IMR-90 (cell line): ENCODE data around the gene TOM1L1. TPM values are rescaled to one million over a fixed set of nuclear protein-coding genes. Genes with fewer than 3 reads are reported as not detected.

Source experiments
- ATAC-seq: fragments of 200-7000 bp; cut with Tn5 transposase; 2 replicates; pipeline ENCODE4 v1.9.1; 2020; ENCODE audit warnings: low read depth, mild to moderate bottlenecking, moderate library complexity
- BruUV-seq: library from RNA; stranded (reverse); fragments of 400-500 nt; replicated peaks from 2 replicates; lab custom pipeline; 2021; lab: Mats Ljungman, UMichigan
- CTCF ChIA-PET: fragments of 300-600 bp; formaldehyde crosslinking; extraction: SDS; loops from one replicate; lab custom pipeline; 2021; ENCODE audit warnings: antibody characterized with exemption; lab: Yijun Ruan, JAX
- POLR2A ChIA-PET: fragments of 300-600 bp; sonication (Branson Sonifier 250); formaldehyde crosslinking; loops from one replicate; lab custom pipeline; 2022; ENCODE audit warnings: antibody characterized with exemption; ENCODE audit not compliant: unreplicated experiment; lab: Charles Lee
- DNase-seq: peaks from one replicate; pipeline ENCODE4 v3.0.0; 2013
- H2AFZ ChIP-seq: replicated peaks from 2 replicates; pipeline ENCODE3; 2013; ENCODE audit warnings: low read length, mild to moderate bottlenecking; ENCODE audit not compliant: poor library complexity
- H2AK5ac ChIP-seq: 2 replicates; pipeline ENCODE4 v1.6.1; 2013; ENCODE audit warnings: low read depth, low read length, inconsistent platforms
- H2AK9ac ChIP-seq: replicated peaks from 2 replicates; pipeline ENCODE3; 2013; ENCODE audit warnings: mild to moderate bottlenecking, low read depth, low read length, moderate library complexity; ENCODE audit not compliant: poor library complexity
- H2BK120ac ChIP-seq: 2 replicates; pipeline ENCODE4 v1.6.1; 2013; ENCODE audit warnings: low read depth, low read length, inconsistent platforms
- H2BK15ac ChIP-seq: 3 replicates; pipeline ENCODE4 v1.6.1; 2013; ENCODE audit warnings: low read depth, low read length, inconsistent platforms
- H2BK20ac ChIP-seq: 2 replicates; pipeline ENCODE4 v1.6.1; 2013; ENCODE audit warnings: low read depth, mild to moderate bottlenecking, inconsistent platforms, low read length, moderate library complexity
- H2BK5ac ChIP-seq: 2 replicates; pipeline ENCODE4 v1.6.1; 2013; ENCODE audit warnings: mild to moderate bottlenecking, low read depth, low read length, inconsistent platforms; ENCODE audit not compliant: poor library complexity, severe bottlenecking
- H3K14ac ChIP-seq: replicated peaks from 2 replicates; pipeline ENCODE4 v1.6.1; 2013; ENCODE audit warnings: low read depth, low read length, inconsistent platforms
- H3K18ac ChIP-seq: 2 replicates; pipeline ENCODE4 v1.6.1; 2013; ENCODE audit warnings: low read depth, low read length, control low read depth
- H3K23ac ChIP-seq: 2 replicates; pipeline ENCODE4 v1.6.1; 2013; ENCODE audit warnings: low read depth, low read length, inconsistent platforms
- H3K27ac ChIP-seq: 2 replicates; pipeline ENCODE4 v1.5.1; 2013; ENCODE audit warnings: mild to moderate bottlenecking, control low read depth, low read length; ENCODE audit not compliant: insufficient read depth
- H3K27me3 ChIP-seq: 2 replicates; pipeline ENCODE4 v1.6.1; 2013; ENCODE audit warnings: low read length; ENCODE audit not compliant: control insufficient read depth, insufficient read depth
- H3K36me3 ChIP-seq: 2 replicates; pipeline ENCODE4 v1.6.1; 2013; ENCODE audit warnings: low read length, mixed read lengths; ENCODE audit not compliant: control insufficient read depth, insufficient read depth
- H3K4ac ChIP-seq: 2 replicates; pipeline ENCODE4 v1.6.1; 2013; ENCODE audit warnings: low read depth, low read length, inconsistent platforms
- H3K4me1 ChIP-seq: 2 replicates; pipeline ENCODE4 v1.6.1; 2013; ENCODE audit warnings: low read length, mixed read lengths; ENCODE audit not compliant: control insufficient read depth, insufficient read depth
- H3K4me2 ChIP-seq: 2 replicates; pipeline ENCODE4 v1.6.1; 2013; ENCODE audit warnings: low read depth, mild to moderate bottlenecking, control low read depth, low read length, moderate library complexity
- H3K4me3 ChIP-seq: 2 replicates; pipeline ENCODE4 v1.5.1; 2013; ENCODE audit warnings: low read depth, mild to moderate bottlenecking, control low read depth, low read length, moderate library complexity; ENCODE audit not compliant: insufficient read depth
- H3K56ac ChIP-seq: 2 replicates; pipeline ENCODE4 v1.6.1; 2013; ENCODE audit warnings: low read length, inconsistent platforms; ENCODE audit not compliant: insufficient read depth; ENCODE audit errors: extremely low read depth
- H3K79me1 ChIP-seq, 2 experiments: 2 replicates each; pipeline ENCODE4 v1.6.1; 2013; ENCODE audit warnings: low read length in 2 of 2, inconsistent platforms in 1 of 2, low read depth in 1 of 2
- H3K9ac ChIP-seq: 2 replicates; pipeline ENCODE4 v1.6.1; 2013; ENCODE audit warnings: low read depth, low read length, control low read depth
- H3K9me1 ChIP-seq: 2 replicates; pipeline ENCODE4 v1.6.1; 2013; ENCODE audit warnings: low read length, inconsistent platforms; ENCODE audit not compliant: insufficient read depth
- H3K9me3 ChIP-seq: 2 replicates; pipeline ENCODE4 v1.6.1; 2013; ENCODE audit warnings: low read length; ENCODE audit not compliant: control insufficient read depth, insufficient read depth
- H4K20me1 ChIP-seq: 2 replicates; pipeline ENCODE4 v1.6.1; 2013; ENCODE audit warnings: low read length, inconsistent platforms; ENCODE audit not compliant: insufficient read depth
- H4K5ac ChIP-seq: 2 replicates; pipeline ENCODE4 v1.6.1; 2013; ENCODE audit warnings: mild to moderate bottlenecking, low read depth, low read length, control low read depth
- H4K8ac ChIP-seq, 2 experiments: 2 replicates each; pipeline ENCODE4 v1.6.1; 2013; ENCODE audit warnings: low read depth in 2 of 2, low read length in 2 of 2, control low read depth in 1 of 2, inconsistent platforms in 1 of 2
- H4K91ac ChIP-seq: 2 replicates; pipeline ENCODE4 v1.6.1; 2013; ENCODE audit warnings: low read depth, low read length, inconsistent platforms; ENCODE audit not compliant: insufficient read depth
- BHLHE40 ChIP-seq: fragments of 150-350 bp; IDR thresholded peaks from 2 replicates; pipeline ENCODE4 v1.6.1; 2016; ENCODE audit warnings: mild to moderate bottlenecking, low read depth, low read length
- CEBPB ChIP-seq: IDR thresholded peaks from 2 replicates; pipeline ENCODE4 v1.6.1; 2012; ENCODE audit warnings: low read depth, low read length, improper control_type of control experiment
- CHD1 ChIP-seq: IDR thresholded peaks from 2 replicates; pipeline ENCODE4 v1.6.1; 2012; ENCODE audit warnings: low read depth, low read length, improper control_type of control experiment
- CTCF ChIP-seq: conservative IDR thresholded peaks from 2 replicates; pipeline ENCODE4 v1.5.1; 2012; ENCODE audit warnings: mild to moderate bottlenecking, low read depth, low read length, improper control_type of control experiment
- FOS ChIP-seq: fragments of 150-350 bp; IDR thresholded peaks from 2 replicates; pipeline ENCODE4 v1.6.1; 2016; ENCODE audit warnings: low read depth, low read length
- MAFK ChIP-seq: IDR thresholded peaks from 2 replicates; pipeline ENCODE4 v1.6.1; 2012; ENCODE audit warnings: low read depth, low read length, improper control_type of control experiment
- MAZ ChIP-seq: IDR thresholded peaks from 2 replicates; pipeline ENCODE4 v1.6.1; 2012; ENCODE audit warnings: low read depth, mild to moderate bottlenecking, low read length, improper control_type of control experiment, moderate library complexity, borderline replicate concordance
- NFE2L2 ChIP-seq: fragments of 150-350 bp; IDR thresholded peaks from 2 replicates; pipeline ENCODE4 v1.6.1; 2016; ENCODE audit warnings: low read depth, mild to moderate bottlenecking, low read length
- POLR2A ChIP-seq: IDR thresholded peaks from 2 replicates; pipeline ENCODE4 v1.6.1; 2012; ENCODE audit warnings: mild to moderate bottlenecking, low read depth, low read length
- RAD21 ChIP-seq: IDR thresholded peaks from 2 replicates; pipeline ENCODE4 v1.6.1; 2012; ENCODE audit warnings: low read length, improper control_type of control experiment
- RCOR1 ChIP-seq: IDR thresholded peaks from 2 replicates; pipeline ENCODE4 v1.6.1; 2012; ENCODE audit warnings: mild to moderate bottlenecking, low read length, improper control_type of control experiment; ENCODE audit not compliant: insufficient replicate concordance
- RFX5 ChIP-seq: IDR thresholded peaks from 2 replicates; pipeline ENCODE4 v1.8.0; 2012; ENCODE audit warnings: low read depth, mild to moderate bottlenecking, low read length, moderate library complexity
- SMC3 ChIP-seq: fragments of 150-350 bp; IDR thresholded peaks from 2 replicates; pipeline ENCODE4 v1.6.1; 2016; ENCODE audit warnings: low read depth, mild to moderate bottlenecking, antibody characterized with exemption, low read length, moderate library complexity
- WGBS, 2 experiments: methylation state at CpG; one replicate each; pipeline versions ENCODE4 v1.1.5 to v1.1.7; 2013; ENCODE audit warnings: missing lambda C conversion rate in 2 of 2; ENCODE audit not compliant: insufficient read length in 1 of 2; ENCODE audit errors: extremely low coverage in 2 of 2; 5-methylcytosine and 5-hydroxymethylcytosine counted together
- dilution Hi-C: fragments of 300-500 bp; cut with HindIII; formaldehyde crosslinking; loops from one replicate; pipeline ENCODE4 v1.14.3; 2018; ENCODE audit warnings: low sequenced_read_pairs; ENCODE audit not compliant: unreplicated experiment
- in situ Hi-C: fragments of 300-500 bp; cut with MboI; formaldehyde crosslinking; loops from 3 replicates; pipeline ENCODE4 v1.14.3; 2019; ENCODE audit warnings: low sequenced_read_pairs, inconsistent platforms, mixed read lengths
- intact Hi-C: fragments of 100-400 bp; cut with micrococcal nuclease; formaldehyde crosslinking; loops from 2 replicates; pipeline ENCODE4 v1.10.0; 2022
- polyA plus RNA-seq, 3 experiments: library from polyadenylated mRNA; depleted of rRNA; stranded (reverse); fragments of >200 nt; gene quantifications; 2 replicates each; pipeline ENCODE4 v1.2.3, GENCODE V29; 2012; ENCODE audit warnings: low replicate concordance in 1 of 3
- total RNA-seq: library from RNA; depleted of rRNA; stranded (reverse); fragments of >200 nt; gene quantifications from 2 replicates; pipeline ENCODE4 v1.2.3, GENCODE V29; 2012
- TF ChIP-seq, protein P1 (sequence below): fragments of 150-350 bp; IDR thresholded peaks from 2 replicates; pipeline ENCODE4 v1.6.1; 2016; ENCODE audit warnings: low read depth, mild to moderate bottlenecking, low read length, moderate library complexity, borderline replicate concordance
- TF ChIP-seq, protein P2 (sequence below): fragments of 150-350 bp; IDR thresholded peaks from 2 replicates; pipeline ENCODE4 v1.6.1; 2017; ENCODE audit warnings: mild to moderate bottlenecking, antibody characterized with exemption, low read length, low read depth

TOM1L1 gene
- total and polyA plus RNA-seq, 2 of the 4 experiments (the other 2 are of a cell fraction), result 13.0 to 20.1 TPM

GRCh38 chr17:54903375-54903774, 2.7 kb downstream of the TOM1L1 start:
- no peak overlapping the region for H2BK120ac ChIP-seq
- H3K27ac ChIP-seq, result no peak overlapping the region
- intact Hi-C loops (no loop called here), dilution Hi-C loops (no loop called here), in situ Hi-C loops (no loop called here)
- ChIA-PET POLR2A (no interaction called here), CTCF (no interaction called here)
- H3K4me3 ChIP-seq, result no peak overlapping the region
- no peak overlapping the region for H3K18ac ChIP-seq
- H2AK9ac ChIP-seq, result no peak overlapping the region
- no peak overlapping the region for H4K5ac ChIP-seq
- no peak overlapping the region for H4K91ac ChIP-seq
- no peak overlapping the region for H4K8ac ChIP-seq
- peaks cover 10 to 11% of the 10 kb centered on the region in 2 experiments for H3K79me1 ChIP-seq
- H3K9me1 ChIP-seq, result peaks cover 4% of the 10 kb centered on the region; the same call in 1 of the 2 replicates
- BruUV-seq, result no TSS peak
- no peak overlapping the region for H3K14ac ChIP-seq
- no peak overlapping the region for H3K56ac ChIP-seq
- H2AFZ ChIP-seq, result no peak overlapping the region
- peaks cover 5% of the 10 kb centered on the region; the same call in 1 of the 2 replicates for H3K36me3 ChIP-seq
- TF ChIP-seq RFX5 (no peak), SMC3 (no peak), CEBPB (no peak), RAD21 (no peak), POLR2A (no peak), BHLHE40 (no peak), FOS (no peak), CHD1 (no peak), CTCF (no peak), MAFK (no peak), MAZ (no peak), NFE2L2 (no peak), RCOR1 (no peak)
- TF ChIP-seq, protein P1, sequence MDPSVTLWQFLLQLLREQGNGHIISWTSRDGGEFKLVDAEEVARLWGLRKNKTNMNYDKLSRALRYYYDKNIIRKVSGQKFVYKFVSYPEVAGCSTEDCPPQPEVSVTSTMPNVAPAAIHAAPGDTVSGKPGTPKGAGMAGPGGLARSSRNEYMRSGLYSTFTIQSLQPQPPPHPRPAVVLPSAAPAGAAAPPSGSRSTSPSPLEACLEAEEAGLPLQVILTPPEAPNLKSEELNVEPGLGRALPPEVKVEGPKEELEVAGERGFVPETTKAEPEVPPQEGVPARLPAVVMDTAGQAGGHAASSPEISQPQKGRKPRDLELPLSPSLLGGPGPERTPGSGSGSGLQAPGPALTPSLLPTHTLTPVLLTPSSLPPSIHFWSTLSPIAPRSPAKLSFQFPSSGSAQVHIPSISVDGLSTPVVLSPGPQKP, result no peak
- TF ChIP-seq, protein P2, sequence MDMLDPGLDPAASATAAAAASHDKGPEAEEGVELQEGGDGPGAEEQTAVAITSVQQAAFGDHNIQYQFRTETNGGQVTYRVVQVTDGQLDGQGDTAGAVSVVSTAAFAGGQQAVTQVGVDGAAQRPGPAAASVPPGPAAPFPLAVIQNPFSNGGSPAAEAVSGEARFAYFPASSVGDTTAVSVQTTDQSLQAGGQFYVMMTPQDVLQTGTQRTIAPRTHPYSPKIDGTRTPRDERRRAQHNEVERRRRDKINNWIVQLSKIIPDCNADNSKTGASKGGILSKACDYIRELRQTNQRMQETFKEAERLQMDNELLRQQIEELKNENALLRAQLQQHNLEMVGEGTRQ, result no peak
- H4K20me1 ChIP-seq, result no peaks in the 10 kb centered on the region
- no peak for ATAC-seq
- no peak for DNase-seq
- no peaks in the 10 kb centered on the region for H3K9me3 ChIP-seq
- no peak overlapping the region for H2AK5ac ChIP-seq
- H2BK5ac ChIP-seq, result no peak overlapping the region
- no peaks in the 10 kb centered on the region for H3K4me1 ChIP-seq
- no peak overlapping the region for H3K4me2 ChIP-seq
- no peak overlapping the region for H2BK20ac ChIP-seq
- H3K9ac ChIP-seq, result no peak overlapping the region
- H3K23ac ChIP-seq, result no peak overlapping the region
- peaks cover 9% of the 10 kb centered on the region for H3K27me3 ChIP-seq
- no peak overlapping the region for H2BK15ac ChIP-seq
- WGBS, 2 experiments, result no CpG with 5 or more reads among the region's 1 CpG
- H3K4ac ChIP-seq, result no peak overlapping the region
